Adrenal gland (tissue), 5 donors: ENCODE results near the gene AKAP13.

Source experiments
- CTCF ChIP-seq, 6 experiments: fragments of 450-650 bp in 4 of 6; fragments of 200-600 bp in 2 of 6; sonication (generic) in 1 of 6; IDR thresholded peaks; 1 replicate in 5 of 6; 2 replicates in 1 of 6; pipeline versions ENCODE4 v1.5.1 to v1.8.0; 2016 to 2021; ENCODE audit warnings: antibody characterized with exemption in 6 of 6, mild to moderate bottlenecking in 2 of 6, moderate library complexity in 1 of 6
- POLR2A ChIP-seq, 2 donors: fragments of 450-650 bp; IDR thresholded peaks; one replicate each; pipeline ENCODE4 v1.6.1; 2017; ENCODE audit warnings: antibody characterized with exemption in 2 of 2, mild to moderate bottlenecking in 2 of 2, moderate library complexity in 1 of 2
- donor health status: DM: no; HTN: no; CAD: no.

- TF ChIP-seq POLR2A (IDR thresholded peaks at IDR 0.05), result no peak
- no peak for TF ChIP-seq CTCF (IDR thresholded peaks at IDR 0.05)
Measured at GRCh38 chr15:85443593-85444087, 63.2 kb downstream of the AKAP13 start.
